Colon (tissue), 2 donors: ENCODE measurements around the gene AAMDC.

Experiments
- FAIRE-seq: peaks from 2 replicates; lab custom pipeline; 2012; peaks lifted over from hg19 to GRCh38; lab: Jason Lieb, UNC
- donor health status: control.
- donor health status: control.

AAMDC gene

GRCh38 chr11:77820565-77821348, at the start of gene AAMDC, which contains the start of gene RSF1:
Gene AAMDC (plus strand): TSS chr11:77821144. CDS start chr11:77842497, 21,353 bp downstream.
Gene RSF1 (minus strand): TSS chr11:77820722. CDS start chr11:77820714, 8 bp downstream.
- no peak for FAIRE-seq

DNA sequence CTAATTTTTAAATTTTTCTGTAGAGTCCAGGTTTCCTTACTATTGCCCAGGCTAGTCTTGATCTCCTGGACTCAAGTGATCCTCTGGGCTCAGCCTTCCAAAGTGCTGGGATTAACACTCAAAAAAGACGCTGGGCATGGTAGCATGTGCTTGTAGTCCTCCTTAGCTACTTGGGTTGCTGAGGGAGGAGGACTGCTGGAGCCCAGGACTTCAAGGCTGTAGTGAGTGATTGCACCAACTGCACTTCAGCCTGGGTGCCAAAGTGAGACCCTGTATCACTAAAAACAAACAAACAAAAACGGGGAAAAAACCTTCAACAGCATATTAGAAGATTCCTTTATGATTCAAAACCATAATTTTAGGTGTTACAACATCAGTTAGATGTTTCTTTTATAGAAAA, 45.0 kb upstream of the AAMDC start:
- FAIRE-seq: no peak

DNA sequence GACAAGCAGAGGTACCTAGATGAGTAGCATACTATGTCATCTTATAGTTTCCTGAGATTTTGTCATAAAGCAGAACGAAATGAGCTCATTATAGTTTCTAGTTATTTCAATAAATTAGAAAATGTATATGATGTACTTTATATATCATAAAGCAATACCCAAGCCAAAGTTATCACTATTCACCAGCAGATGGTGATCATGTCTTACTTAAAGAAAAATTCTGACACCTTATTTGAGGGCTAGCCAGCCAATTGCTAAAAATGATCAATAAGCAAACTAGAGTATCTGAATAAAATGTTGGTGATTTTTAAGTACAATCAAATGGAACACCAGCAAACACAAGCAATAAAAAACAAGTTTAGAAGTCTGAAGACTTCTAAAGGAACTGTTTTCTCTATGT, 44.5 kb upstream of the AAMDC start:
- no peak for FAIRE-seq

- no peak for FAIRE-seq
These were observed 42.8 kb upstream of the AAMDC start for GRCh38 chr11:77778118-77778517.

GRCh38 chr11:77778549-77778948, 42.4 kb upstream of the AAMDC start:
- FAIRE-seq: no peak

- FAIRE-seq: no peak
These were observed 41.0 kb upstream of the AAMDC start for GRCh38 chr11:77779935-77780334.

GRCh38 chr11:77783025-77783424, 37.9 kb upstream of the AAMDC start:
- no peak for FAIRE-seq

DNA sequence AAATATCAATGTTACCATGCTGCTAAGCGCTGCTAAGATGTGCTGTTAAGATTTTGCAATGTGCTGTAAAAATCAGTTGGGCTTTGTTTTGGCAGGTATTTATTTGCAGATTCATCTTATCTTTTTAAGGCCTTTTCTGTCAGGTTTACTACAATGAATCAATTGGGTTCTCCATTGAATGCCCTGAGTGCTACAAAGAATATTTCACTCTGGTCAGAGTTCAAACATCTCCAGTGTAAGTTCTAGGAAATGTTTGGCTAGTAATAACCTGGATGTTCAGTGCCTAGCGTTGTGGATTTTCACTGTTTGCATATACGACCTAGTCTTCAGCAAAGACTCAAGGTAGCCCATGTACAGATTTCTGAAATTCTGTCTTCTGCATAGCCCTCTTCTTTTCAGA, 36.4 kb upstream of the AAMDC start:
- FAIRE-seq: no peak

GRCh38 chr11:77789061-77789730, 31.7 kb upstream of the AAMDC start:
- no peak for FAIRE-seq

GRCh38 chr11:77789731-77790476, 31.0 kb upstream of the AAMDC start:
- FAIRE-seq: no peak

DNA sequence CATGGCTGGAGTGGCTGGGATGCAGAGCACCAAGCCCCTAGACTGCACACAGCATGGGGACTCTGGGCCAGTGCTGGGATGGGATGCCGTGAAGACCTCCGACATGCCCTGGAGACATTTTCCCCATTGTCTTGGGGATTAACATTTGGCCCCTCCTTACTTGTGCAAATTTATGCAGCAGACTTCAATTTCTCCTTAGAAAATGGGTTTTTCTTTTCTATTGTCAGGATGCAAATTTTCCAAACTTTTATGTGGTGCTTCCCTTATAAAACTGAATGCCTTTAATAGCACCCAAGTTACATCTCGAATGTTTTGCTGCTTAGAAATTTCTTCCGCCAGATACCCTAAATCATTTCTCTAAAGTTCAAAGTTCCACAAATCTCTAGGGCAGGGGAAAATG, 29.6 kb upstream of the AAMDC start:
- FAIRE-seq: no peak

DNA sequence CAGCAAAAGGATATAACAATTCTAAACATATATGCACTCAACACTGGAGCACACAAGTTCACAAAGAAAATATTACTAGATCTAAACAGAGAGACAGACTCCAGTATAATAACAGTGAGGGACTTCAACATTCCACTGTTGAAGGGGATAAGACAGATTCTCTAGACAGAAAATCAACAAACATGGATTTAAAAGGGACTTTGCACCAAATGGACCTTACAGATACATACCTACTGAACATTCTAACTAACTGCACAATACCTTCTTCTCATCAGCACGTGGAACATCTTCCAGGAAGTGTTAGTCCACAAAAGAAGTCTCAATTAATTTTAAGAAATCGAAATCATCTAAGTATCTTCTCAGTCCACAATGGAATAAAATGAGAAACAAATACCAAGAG, 27.0 kb upstream of the AAMDC start:
- FAIRE-seq: no peak

DNA sequence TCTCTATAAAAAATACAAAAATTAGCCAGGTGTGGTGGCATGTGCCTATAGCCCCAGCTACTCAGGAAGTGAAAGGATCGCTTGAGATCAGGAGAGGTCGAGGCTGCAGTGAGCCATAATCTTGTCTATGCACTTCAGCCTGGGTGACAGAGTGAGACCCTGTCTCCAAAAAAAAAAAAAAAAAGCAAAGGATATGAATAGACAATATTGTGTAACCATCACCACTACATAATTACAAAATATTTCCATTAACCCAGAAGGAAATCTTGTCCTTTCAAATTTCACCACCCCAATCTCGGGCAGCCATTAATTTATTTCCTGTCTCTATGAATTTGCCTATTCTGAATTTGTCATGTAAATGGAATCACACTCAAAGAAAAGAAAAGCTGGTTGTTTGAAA, 21.6 kb upstream of the AAMDC start:
- no peak for FAIRE-seq

DNA sequence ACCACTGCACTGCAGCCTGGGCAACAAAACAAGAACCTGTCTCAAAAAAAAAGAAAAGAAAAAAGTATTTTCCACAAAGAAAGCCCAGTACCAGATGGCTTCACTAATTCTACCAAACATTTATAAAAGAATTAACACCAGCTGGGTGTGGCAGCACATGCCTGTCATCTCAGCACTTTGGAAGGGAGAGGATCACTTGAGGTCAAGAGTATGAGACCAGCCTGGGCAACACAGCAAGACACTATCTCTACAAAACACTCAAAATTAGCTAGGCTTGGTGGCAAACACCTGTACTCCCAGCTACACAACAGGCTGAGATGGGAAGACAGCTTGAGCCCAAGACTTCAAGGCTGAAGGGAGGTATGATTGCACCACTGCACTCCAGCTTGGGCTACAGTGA, 20.5 kb upstream of the AAMDC start:
- no peak for FAIRE-seq

DNA sequence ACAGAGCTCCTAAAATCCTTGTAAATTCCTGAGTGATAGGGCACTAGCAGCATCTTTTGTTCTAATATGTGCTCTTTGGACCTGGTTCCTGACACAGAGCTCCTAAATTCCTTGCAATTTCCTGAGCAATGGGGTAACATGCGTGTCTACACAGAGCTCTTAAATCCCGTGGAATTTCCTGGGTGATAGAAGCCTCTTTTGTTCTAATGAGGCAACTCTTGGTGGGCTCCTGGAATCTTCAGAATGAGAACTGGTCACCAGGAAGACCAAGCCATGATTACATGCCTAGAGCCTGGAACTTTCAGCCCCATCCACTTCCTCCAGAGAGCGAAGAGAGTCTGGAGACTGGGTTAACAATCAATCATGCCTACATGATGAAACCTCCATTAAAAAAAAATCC, 19.5 kb upstream of the AAMDC start:
- FAIRE-seq: no peak

- FAIRE-seq: no peak
These were observed 14.5 kb upstream of the AAMDC start for GRCh38 chr11:77806415-77806814.

DNA sequence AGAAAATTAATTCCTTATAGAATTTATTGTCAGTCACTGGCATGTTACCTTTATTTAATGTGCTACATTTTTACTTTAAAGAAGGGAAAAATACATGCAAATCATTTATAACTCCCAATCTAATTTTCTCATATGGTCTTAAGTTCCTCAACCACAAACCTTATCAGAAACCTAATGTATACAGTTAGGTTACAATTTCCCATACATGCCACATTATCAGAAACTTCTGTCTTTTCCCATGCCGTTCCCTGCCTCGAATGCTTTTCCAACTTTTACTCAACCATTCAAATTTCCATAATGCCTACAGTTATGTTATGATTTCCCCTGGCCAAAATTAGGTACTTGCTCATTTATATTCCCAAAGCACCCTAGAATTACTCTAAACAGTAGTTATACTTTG, 14.0 kb upstream of the AAMDC start:
- FAIRE-seq: no peak

DNA sequence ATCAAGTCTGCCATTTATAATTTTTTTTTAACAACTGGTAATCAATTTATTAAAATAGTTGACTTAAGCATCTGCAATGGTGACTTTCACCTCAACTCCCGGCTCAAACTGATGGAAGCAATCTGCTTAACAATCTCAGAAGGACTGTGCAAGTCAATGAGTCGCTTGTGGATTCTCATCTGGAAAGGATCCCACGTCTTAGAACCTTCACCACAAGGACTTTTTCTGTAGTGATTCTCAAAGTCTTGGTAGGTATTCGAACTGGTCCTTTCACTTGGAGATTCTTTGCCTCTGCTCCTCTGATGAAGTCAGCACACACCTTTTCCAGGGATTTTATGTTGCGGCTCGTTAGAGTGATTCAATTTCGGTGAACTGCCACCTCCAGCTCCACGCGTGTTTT, 7.7 kb upstream of the AAMDC start:
- FAIRE-seq: no peak

- no peak for FAIRE-seq
These were observed 6.1 kb upstream of the AAMDC start for GRCh38 chr11:77814848-77815247.

DNA sequence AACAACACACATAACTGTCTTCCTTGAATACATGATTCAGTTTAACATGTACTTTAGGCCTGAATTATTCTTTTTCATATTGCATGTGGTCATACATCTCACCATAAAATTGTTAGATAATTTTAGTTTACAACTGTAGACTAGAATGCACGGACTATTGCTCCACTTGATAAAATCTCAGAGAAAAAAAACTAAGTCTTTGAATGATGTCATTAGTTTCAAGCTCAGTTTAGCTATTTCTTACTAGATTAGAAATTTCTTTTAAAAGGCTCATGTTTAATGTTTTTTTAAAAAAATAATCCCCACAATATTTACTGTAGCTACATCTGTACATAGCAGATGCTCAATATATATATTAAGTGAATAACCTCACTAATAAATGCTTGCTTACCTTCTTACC, 5.5 kb upstream of the AAMDC start:
- no peak for FAIRE-seq

GRCh38 chr11:77819411-77819920, 1.5 kb upstream of the AAMDC start:
- FAIRE-seq: no peak

- FAIRE-seq: no peak
These were observed 901 bp upstream of the AAMDC start for GRCh38 chr11:77819921-77820564.
